ENCODE results near the gene FAM20C.

DNA sequence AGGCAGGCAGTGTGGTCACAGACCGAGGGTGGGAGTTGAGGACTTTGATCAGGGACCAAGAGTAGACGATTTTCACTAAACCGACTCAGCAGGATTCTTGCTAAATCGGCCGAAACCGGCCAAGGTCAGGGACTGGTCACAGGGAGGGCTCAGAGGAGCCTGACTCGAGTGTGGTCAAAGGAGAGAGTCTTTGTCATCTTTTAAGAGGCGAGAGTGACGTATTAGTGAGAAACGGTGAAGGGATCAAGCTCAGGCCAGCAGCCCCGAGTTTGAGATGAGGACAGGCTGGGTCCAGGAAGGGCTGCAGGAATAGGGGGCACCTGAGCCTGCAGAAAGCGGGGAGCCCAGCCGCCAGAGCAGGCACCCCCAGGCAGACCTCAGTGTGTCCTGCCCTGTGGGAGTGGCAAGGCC is 41.6 kb upstream of the FAM20C start:
- no peak for TF ChIP-seq EZH2 (IDR thresholded peaks at IDR 0.05; ENCODE audit: low read length, unreplicated experiment)
- TF ChIP-seq, protein P1, sequence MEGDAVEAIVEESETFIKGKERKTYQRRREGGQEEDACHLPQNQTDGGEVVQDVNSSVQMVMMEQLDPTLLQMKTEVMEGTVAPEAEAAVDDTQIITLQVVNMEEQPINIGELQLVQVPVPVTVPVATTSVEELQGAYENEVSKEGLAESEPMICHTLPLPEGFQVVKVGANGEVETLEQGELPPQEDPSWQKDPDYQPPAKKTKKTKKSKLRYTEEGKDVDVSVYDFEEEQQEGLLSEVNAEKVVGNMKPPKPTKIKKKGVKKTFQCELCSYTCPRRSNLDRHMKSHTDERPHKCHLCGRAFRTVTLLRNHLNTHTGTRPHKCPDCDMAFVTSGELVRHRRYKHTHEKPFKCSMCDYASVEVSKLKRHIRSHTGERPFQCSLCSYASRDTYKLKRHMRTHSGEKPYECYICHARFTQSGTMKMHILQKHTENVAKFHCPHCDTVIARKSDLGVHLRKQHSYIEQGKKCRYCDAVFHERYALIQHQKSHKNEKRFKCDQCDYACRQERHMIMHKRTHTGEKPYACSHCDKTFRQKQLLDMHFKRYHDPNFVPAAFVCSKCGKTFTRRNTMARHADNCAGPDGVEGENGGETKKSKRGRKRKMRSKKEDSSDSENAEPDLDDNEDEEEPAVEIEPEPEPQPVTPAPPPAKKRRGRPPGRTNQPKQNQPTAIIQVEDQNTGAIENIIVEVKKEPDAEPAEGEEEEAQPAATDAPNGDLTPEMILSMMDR (conservative IDR thresholded peaks at IDR 0.05; ENCODE audit: low read depth, low read length), result no peak

Measured in PC-3 (cell line).